ENCODE results near the gene ERC2. TPM values are rescaled to one million over a fixed set of nuclear protein-coding genes. Genes with fewer than 3 reads are reported as not detected.

ERC2 gene
- total and polyA plus RNA-seq, 2 of the 13 experiments (the other 11 are each of a cell fraction or from before 2014, with no cell fraction given) = 0.16 to 0.22 TPM

GRCh38 chr3:55486101-55486856 lies 982.0 kb downstream of the ERC2 start (continued):
- TF ChIP-seq, protein P1, sequence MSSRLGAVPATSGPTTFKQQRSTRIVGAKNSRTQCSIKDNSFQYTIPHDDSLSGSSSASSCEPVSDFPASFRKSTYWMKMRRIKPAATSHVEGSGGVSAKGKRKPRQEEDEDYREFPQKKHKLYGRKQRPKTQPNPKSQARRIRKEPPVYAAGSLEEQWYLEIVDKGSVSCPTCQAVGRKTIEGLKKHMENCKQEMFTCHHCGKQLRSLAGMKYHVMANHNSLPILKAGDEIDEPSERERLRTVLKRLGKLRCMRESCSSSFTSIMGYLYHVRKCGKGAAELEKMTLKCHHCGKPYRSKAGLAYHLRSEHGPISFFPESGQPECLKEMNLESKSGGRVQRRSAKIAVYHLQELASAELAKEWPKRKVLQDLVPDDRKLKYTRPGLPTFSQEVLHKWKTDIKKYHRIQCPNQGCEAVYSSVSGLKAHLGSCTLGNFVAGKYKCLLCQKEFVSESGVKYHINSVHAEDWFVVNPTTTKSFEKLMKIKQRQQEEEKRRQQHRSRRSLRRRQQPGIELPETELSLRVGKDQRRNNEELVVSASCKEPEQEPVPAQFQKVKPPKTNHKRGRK (CRISPR knock-in tag; IDR thresholded peaks at IDR 0.05) = no peak
- TF ChIP-seq ZNF234 (CRISPR knock-in tag; conservative IDR thresholded peaks at IDR 0.05) (no peak), ZNF326 (CRISPR knock-in tag; IDR thresholded peaks at IDR 0.05; ENCODE audit: borderline replicate concordance) (no peak), MLX (CRISPR knock-in tag; IDR thresholded peaks at IDR 0.05) (no peak), TFE3 (CRISPR knock-in tag; IDR thresholded peaks at IDR 0.05) (no peak), U2AF2 (IDR thresholded peaks at IDR 0.05; ENCODE audit: low read depth, low read length) (no peak), ZNF761 (CRISPR knock-in tag; conservative IDR thresholded peaks at IDR 0.05) (no peak), JUND (CRISPR knock-in tag; IDR thresholded peaks at IDR 0.05) (no peak)
